Measurements from ENCODE around the gene ACAP2.

DNA sequence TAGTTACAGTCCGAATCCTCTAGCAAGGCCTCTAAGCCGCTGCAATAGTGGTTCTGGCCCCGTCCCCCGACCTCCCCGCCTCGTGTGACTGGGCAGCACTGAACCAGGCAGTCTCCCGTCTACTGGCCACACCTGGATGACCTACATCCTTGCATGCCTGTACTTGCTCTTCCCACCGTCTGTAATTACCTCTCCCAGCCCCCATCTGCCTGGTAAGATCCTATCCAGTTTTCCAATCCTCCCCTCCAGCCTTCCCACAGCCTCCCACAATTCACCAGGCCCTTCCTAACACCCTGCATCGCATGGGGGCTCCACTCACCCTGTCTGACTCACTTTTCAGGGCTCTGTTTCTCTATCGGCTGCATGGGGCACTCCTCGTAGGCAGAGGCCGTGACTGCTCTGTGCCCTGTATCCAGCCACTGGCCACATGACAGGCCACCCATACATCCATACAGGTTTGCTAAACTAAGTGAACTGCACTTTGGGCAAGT, 204.7 kb downstream of the ACAP2 start:
- TF ChIP-seq, protein P1, sequence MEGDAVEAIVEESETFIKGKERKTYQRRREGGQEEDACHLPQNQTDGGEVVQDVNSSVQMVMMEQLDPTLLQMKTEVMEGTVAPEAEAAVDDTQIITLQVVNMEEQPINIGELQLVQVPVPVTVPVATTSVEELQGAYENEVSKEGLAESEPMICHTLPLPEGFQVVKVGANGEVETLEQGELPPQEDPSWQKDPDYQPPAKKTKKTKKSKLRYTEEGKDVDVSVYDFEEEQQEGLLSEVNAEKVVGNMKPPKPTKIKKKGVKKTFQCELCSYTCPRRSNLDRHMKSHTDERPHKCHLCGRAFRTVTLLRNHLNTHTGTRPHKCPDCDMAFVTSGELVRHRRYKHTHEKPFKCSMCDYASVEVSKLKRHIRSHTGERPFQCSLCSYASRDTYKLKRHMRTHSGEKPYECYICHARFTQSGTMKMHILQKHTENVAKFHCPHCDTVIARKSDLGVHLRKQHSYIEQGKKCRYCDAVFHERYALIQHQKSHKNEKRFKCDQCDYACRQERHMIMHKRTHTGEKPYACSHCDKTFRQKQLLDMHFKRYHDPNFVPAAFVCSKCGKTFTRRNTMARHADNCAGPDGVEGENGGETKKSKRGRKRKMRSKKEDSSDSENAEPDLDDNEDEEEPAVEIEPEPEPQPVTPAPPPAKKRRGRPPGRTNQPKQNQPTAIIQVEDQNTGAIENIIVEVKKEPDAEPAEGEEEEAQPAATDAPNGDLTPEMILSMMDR (IDR thresholded peaks at IDR 0.05 in 8 of 11, conservative IDR thresholded peaks at IDR 0.05 in 3 of 11), result no peak
- no peak for TF ChIP-seq POLR2A (IDR thresholded peaks at IDR 0.05)

All from spleen (tissue), 7 donors.